Measurements from ENCODE around the gene NAA15.
"Not testable (repeated sequence)": the region's sequence is repeated elsewhere in the genome, so short reads cannot be mapped to it uniquely, and the experiment has no call there.

The NAA15 gene

GRCh38 chr4:139312552-139313332 lies 11.4 kb downstream of the NAA15 start:
- H3K36me3 Mint-ChIP-seq (ENCODE audit: low read depth): no peaks in the 10 kb centered on the region
- no peaks in the 10 kb centered on the region for H3K27me3 Mint-ChIP-seq
- H3K9me3 Mint-ChIP-seq: no peaks in the 10 kb centered on the region
- intact Hi-C loops (cut with micrococcal nuclease): no loop called here
- H3K27ac Mint-ChIP-seq: no peak overlapping the region
- H3K4me3 Mint-ChIP-seq: peak overlapping the region; percentile 6
- H3K4me1 Mint-ChIP-seq (ENCODE audit: low read depth): peaks cover 64% of the 10 kb centered on the region

GRCh38 chr4:139313414-139313813 lies 12.1 kb downstream of the NAA15 start:
- H3K4me3 Mint-ChIP-seq: not testable (repeated sequence)
- H3K4me1 Mint-ChIP-seq (ENCODE audit: low read depth): peaks cover 64% of the 10 kb centered on the region

GRCh38 chr4:139314047-139314800 lies 12.9 kb downstream of the NAA15 start:
- Mint-ChIP-seq H3K4me1 (ENCODE audit: low read depth) (peaks cover 64% of the 10 kb centered on the region), H3K4me3 (no peak overlapping the region), H3K36me3 (ENCODE audit: low read depth) (no peaks in the 10 kb centered on the region), H3K27me3 (no peaks in the 10 kb centered on the region), H3K27ac (no peak overlapping the region), H3K9me3 (no peaks in the 10 kb centered on the region)
- intact Hi-C loops (cut with micrococcal nuclease): no loop called here

More at GRCh38 chr4:139313414-139313813, 12.1 kb downstream of the NAA15 start:
- H3K9me3 Mint-ChIP-seq; intact Hi-C loops (cut with micrococcal nuclease); H3K27me3 Mint-ChIP-seq; H3K36me3 Mint-ChIP-seq (ENCODE audit: low read depth); H3K27ac Mint-ChIP-seq: not testable (repeated sequence)

- Mint-ChIP-seq H3K4me1 (ENCODE audit: low read depth) (peaks cover 73% of the 10 kb centered on the region), H3K27ac (no peak overlapping the region), H3K4me3 (no peak overlapping the region), H3K27me3 (no peaks in the 10 kb centered on the region), H3K9me3 (no peaks in the 10 kb centered on the region), H3K36me3 (ENCODE audit: low read depth) (no peaks in the 10 kb centered on the region)
- intact Hi-C loops (cut with micrococcal nuclease): no loop called here
Observed at GRCh38 chr4:139315221-139315675, 13.9 kb downstream of the NAA15 start.

GRCh38 chr4:139316733-139317132 lies 15.4 kb downstream of the NAA15 start:
- Mint-ChIP-seq H3K4me1 (ENCODE audit: low read depth) (peaks cover 65% of the 10 kb centered on the region), H3K27ac (peak overlapping the region; percentile 1), H3K9me3 (no peaks in the 10 kb centered on the region), H3K4me3 (no peak overlapping the region), H3K36me3 (ENCODE audit: low read depth) (peaks cover 4% of the 10 kb centered on the region), H3K27me3 (no peaks in the 10 kb centered on the region)
- intact Hi-C loops (cut with micrococcal nuclease): no loop called here

- Mint-ChIP-seq H3K36me3 (ENCODE audit: low read depth) (peaks cover 6% of the 10 kb centered on the region), H3K4me3 (no peak overlapping the region), H3K27ac (peak overlapping the region; percentile 1), H3K9me3 (no peaks in the 10 kb centered on the region), H3K4me1 (ENCODE audit: low read depth) (peaks cover 65% of the 10 kb centered on the region), H3K27me3 (no peaks in the 10 kb centered on the region)
- intact Hi-C loops (cut with micrococcal nuclease): no loop called here
Observed at GRCh38 chr4:139317635-139318034, 16.3 kb downstream of the NAA15 start.

GRCh38 chr4:139319571-139319970 lies 18.3 kb downstream of the NAA15 start:
- Mint-ChIP-seq H3K9me3 (no peaks in the 10 kb centered on the region), H3K27ac (no peak overlapping the region), H3K4me1 (ENCODE audit: low read depth) (peaks cover 49% of the 10 kb centered on the region), H3K36me3 (ENCODE audit: low read depth) (peaks cover 6% of the 10 kb centered on the region), H3K27me3 (no peaks in the 10 kb centered on the region), H3K4me3 (no peak overlapping the region)
- intact Hi-C loops (cut with micrococcal nuclease): no loop called here

GRCh38 chr4:139322070-139322469 lies 20.8 kb downstream of the NAA15 start:
- H3K27me3 Mint-ChIP-seq; H3K9me3 Mint-ChIP-seq; intact Hi-C loops (cut with micrococcal nuclease); H3K36me3 Mint-ChIP-seq (ENCODE audit: low read depth); H3K27ac Mint-ChIP-seq; H3K4me3 Mint-ChIP-seq: not testable (repeated sequence)
- H3K4me1 Mint-ChIP-seq (ENCODE audit: low read depth): peaks cover 24% of the 10 kb centered on the region

GRCh38 chr4:139322541-139322940 lies 21.2 kb downstream of the NAA15 start:
- intact Hi-C loops (cut with micrococcal nuclease); H3K27ac Mint-ChIP-seq: not testable (repeated sequence)
- peaks cover 20% of the 10 kb centered on the region for H3K4me1 Mint-ChIP-seq (ENCODE audit: low read depth)

GRCh38 chr4:139324620-139325019 lies 23.3 kb downstream of the NAA15 start:
- H3K27ac Mint-ChIP-seq: no peak overlapping the region
- peaks cover 29% of the 10 kb centered on the region for H3K36me3 Mint-ChIP-seq (ENCODE audit: low read depth)
- peaks cover 20% of the 10 kb centered on the region for H3K4me1 Mint-ChIP-seq (ENCODE audit: low read depth)
- H3K4me3 Mint-ChIP-seq: no peak overlapping the region
- H3K9me3 Mint-ChIP-seq: no peaks in the 10 kb centered on the region
- no peaks in the 10 kb centered on the region for H3K27me3 Mint-ChIP-seq
- intact Hi-C loops (cut with micrococcal nuclease): no loop called here

More at GRCh38 chr4:139322541-139322940, 21.2 kb downstream of the NAA15 start:
- not testable (repeated sequence) for H3K27me3 Mint-ChIP-seq; H3K36me3 Mint-ChIP-seq (ENCODE audit: low read depth); H3K4me3 Mint-ChIP-seq; H3K9me3 Mint-ChIP-seq

GRCh38 chr4:139329665-139330200 lies 28.4 kb downstream of the NAA15 start:
- intact Hi-C loops (cut with micrococcal nuclease): no loop called here
- Mint-ChIP-seq H3K27me3 (no peaks in the 10 kb centered on the region), H3K4me1 (ENCODE audit: low read depth) (peaks cover 24% of the 10 kb centered on the region), H3K9me3 (no peaks in the 10 kb centered on the region), H3K27ac (no peak overlapping the region), H3K4me3 (no peak overlapping the region), H3K36me3 (ENCODE audit: low read depth) (peaks cover 43% of the 10 kb centered on the region)

GRCh38 chr4:139330283-139330682 lies 29.0 kb downstream of the NAA15 start:
- Mint-ChIP-seq H3K4me3 (no peak overlapping the region), H3K4me1 (ENCODE audit: low read depth) (peaks cover 25% of the 10 kb centered on the region), H3K27ac (no peak overlapping the region), H3K9me3 (no peaks in the 10 kb centered on the region), H3K36me3 (ENCODE audit: low read depth) (peaks cover 47% of the 10 kb centered on the region), H3K27me3 (no peaks in the 10 kb centered on the region)
- intact Hi-C loops (cut with micrococcal nuclease): no loop called here

GRCh38 chr4:139331185-139331584 lies 29.9 kb downstream of the NAA15 start:
- H3K36me3 Mint-ChIP-seq (ENCODE audit: low read depth): peaks cover 53% of the 10 kb centered on the region
- no peak overlapping the region for H3K27ac Mint-ChIP-seq

GRCh38 chr4:139333046-139333445 lies 31.7 kb downstream of the NAA15 start:
- peaks cover 41% of the 10 kb centered on the region for H3K4me1 Mint-ChIP-seq (ENCODE audit: low read depth)
- intact Hi-C loops (cut with micrococcal nuclease): no loop called here
- H3K27me3 Mint-ChIP-seq: no peaks in the 10 kb centered on the region
- peaks cover 60% of the 10 kb centered on the region for H3K36me3 Mint-ChIP-seq (ENCODE audit: low read depth)
- no peaks in the 10 kb centered on the region for H3K9me3 Mint-ChIP-seq
- H3K27ac Mint-ChIP-seq: no peak overlapping the region
- H3K4me3 Mint-ChIP-seq: no peak overlapping the region

More at GRCh38 chr4:139331185-139331584, 29.9 kb downstream of the NAA15 start:
- H3K9me3 Mint-ChIP-seq: no peaks in the 10 kb centered on the region
- H3K4me1 Mint-ChIP-seq (ENCODE audit: low read depth): peaks cover 25% of the 10 kb centered on the region
- intact Hi-C loops (cut with micrococcal nuclease): no loop called here
- H3K4me3 Mint-ChIP-seq: no peak overlapping the region
- H3K27me3 Mint-ChIP-seq: no peaks in the 10 kb centered on the region
